ENCODE data around the gene UQCC3. TPM values are rescaled to one million over a fixed set of nuclear protein-coding genes. Genes with fewer than 3 reads are reported as not detected.
"Not testable (repeated sequence)": the region's sequence is repeated elsewhere in the genome, so short reads cannot be mapped to it uniquely, and the experiment has no call there.

UQCC3 gene
- polyA plus RNA-seq, 1 donor, result 7.5 TPM

DNA sequence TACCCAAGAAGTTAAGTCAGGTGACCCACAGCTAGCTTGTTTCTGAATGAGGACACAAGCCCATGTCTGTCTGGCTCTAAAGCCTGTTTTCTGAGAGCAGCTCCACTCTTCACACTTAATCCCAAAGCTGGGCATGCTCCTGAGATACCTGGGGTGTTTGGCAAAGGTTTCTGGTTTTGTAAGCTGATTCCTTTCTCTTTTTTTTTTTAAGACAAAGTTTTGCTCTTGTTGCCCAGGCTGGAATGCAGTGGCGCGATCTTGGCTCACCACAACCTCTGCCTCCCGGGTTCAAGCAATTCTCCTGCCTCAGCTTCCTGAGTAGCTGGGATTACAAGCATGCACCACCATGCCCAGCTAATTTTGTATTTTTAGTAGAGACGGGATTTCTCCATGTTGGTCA lies 22.2 kb downstream of the UQCC3 start:
- DNase-seq, result not testable (repeated sequence)

GRCh38 chr11:62694455-62695167 lies 23.1 kb downstream of the UQCC3 start:
- no peak for DNase-seq

GRCh38 chr11:62702246-62702645 lies 30.8 kb downstream of the UQCC3 start:
- DNase-seq, result no peak

DNA sequence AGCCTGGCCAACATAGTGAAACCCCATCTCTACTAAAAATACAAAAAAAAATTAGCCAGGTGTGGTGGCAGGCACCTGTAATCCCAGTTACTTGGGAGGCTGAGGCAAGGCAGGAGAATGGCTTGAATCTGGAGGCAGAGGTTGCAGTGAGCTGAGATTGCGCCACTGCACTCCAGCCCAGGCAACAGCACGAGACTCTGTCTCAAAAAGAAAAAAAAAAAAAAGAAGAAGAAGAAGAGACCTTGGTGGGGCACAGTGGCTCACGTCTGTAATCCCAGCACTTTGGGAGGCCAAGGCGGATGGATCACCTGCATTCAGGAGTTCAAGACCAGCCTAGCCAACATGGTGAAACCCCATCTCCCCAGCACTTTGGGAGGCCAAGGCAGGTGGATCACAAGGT lies 32.4 kb downstream of the UQCC3 start:
- not testable (repeated sequence) for DNase-seq

- no peak for DNase-seq
These were observed 33.9 kb downstream of the UQCC3 start for GRCh38 chr11:62705413-62705812.

DNA sequence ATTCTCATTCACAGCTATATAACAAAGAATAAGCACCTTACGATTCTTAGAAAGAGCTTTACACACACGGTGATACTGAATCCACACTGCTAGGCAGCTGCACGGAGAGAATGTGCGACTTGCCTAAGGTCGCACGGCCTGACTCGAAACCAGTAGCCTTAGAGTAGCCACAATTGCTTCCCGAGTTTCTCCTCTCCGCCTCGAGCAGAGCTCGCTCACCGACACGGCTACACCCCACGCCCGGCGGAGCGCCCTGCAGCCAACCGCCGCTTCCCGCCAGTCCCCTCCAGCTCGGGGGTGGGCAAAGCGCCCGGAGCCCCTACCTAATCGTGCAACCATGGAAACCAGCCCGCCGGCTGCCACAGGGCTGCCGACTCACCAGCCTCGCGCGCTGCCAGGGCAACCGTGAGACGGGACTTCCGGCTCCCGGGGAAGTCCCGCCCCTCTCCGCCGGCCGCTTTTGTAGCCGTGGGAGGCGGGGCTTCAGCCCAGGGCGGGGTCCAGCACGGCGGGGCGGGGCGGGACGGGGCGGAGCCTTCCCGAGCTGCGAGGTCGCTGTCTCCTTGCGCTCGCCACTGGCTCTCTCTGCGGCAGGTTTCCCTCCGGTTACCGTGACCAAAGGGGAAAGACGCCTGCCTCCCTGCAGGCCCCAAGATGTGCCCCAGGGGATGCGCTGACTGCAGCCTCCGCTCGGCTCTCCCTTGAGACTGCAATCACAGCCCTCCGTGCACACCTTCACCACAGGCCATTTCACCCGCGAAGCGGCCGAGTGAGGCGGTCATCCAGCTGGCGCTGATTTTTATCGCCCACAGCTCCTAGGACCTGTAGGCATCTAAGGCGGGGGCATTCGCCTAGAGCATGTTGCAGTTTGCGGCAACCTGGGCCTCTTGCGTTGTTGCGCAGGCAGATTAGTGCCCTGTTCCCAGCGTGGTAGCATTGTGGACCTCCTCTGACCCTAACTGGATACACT lies 34.7 kb downstream of the UQCC3 start:
- DNase-seq, result peak; percentile 91

- DNase-seq, result no peak
These were observed 35.4 kb downstream of the UQCC3 start for GRCh38 chr11:62706850-62707247.

DNA sequence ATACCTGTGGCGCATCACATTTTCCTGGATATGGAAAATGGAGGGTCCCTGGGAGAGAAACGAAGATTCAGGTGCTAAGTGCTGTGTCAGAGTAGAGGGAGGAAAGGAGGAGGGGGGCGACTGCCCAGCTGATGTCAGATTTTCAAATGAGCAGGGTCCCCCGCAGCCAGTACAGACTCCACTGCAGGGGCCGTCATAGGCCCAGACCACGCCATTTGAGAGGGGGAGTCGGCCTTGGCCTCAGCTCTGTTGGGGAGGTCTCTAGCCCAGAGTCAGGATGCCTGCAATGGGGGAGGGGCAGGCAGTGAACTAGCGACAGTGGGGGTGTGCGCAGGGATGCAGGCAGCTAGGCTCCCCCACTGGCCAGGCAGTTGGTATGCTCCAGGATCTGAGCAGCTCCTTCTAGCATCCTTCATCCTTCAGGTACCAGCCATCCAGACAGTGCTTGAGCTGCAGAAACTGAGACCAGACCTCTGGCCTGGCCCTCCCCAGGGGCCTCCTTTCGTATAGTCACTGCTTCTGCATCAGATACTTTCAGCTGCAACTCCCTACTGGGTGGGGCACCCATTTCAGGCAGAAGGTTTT lies 35.9 kb downstream of the UQCC3 start, which contains the start of the genes BSCL2 and GNG3:
BSCL2 (minus strand) TSS at position 148 of the 585 bp plus-strand sequence. CDS start 229 bp downstream, outside the sequence.
GNG3 (plus strand) TSS at position 400 of the 585 bp plus-strand sequence. CDS start 620 bp downstream, outside the sequence.
- DNase-seq, result peak; percentile 88

DNA sequence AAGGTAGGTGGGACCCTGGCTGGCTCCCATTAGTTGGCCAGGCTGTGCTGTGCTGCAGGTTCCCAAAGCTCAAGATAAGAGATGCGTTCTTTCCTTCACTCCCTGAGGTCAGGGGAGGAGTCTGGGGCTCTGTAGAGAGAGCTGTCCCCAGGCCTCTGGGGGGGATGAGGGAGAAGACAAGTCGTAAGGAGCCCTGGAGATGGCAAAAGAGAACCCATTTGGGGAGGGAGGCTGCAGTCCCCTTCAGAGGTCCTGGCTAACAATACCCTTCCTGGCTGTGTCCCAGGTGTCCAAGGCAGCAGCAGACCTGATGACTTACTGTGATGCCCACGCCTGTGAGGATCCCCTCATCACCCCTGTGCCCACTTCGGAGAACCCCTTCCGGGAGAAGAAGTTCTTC lies 36.9 kb downstream of the UQCC3 start:
- DNase-seq, result no peak

DNA sequence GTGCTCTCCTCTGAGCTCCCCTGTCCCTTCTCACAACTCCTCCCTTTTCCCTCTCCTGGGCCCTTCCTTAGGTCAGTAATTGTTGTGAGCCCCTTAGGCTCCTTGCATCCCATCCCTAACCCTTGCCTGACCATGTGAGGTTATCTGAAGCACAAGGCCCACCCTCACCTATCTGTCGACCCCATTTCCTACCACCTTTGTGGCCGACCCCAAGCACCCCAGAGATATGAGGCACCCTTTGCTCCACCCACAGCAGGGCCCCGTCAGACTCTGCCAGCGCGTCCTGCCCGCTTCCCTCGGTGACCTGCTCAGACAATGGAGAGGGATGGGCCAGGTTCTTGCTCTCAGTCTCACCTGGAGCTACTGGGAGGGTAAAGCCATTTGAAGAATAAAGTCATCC lies 37.3 kb downstream of the UQCC3 start:
- DNase-seq, result no peak

GRCh38 chr11:62709247-62710000 lies 38.0 kb downstream of the UQCC3 start:
- DNase-seq, result peak; percentile 99

DNA sequence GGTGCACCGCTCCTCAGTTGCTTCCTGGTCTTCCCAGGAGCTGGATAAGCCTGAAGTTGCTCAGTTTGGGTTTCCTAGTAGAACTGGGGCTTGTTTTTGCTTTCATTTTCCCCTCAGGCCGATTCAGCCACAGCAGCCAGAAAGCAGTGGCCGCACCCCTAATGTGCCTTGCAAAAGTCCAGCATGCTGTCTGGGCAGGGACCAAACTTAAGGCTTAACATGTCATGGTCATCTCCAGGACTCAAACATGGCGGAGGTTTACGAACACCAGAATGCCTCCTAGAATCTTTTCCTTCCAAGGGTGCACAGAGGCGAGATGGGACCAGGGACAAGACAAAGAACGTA lies 38.5 kb downstream of the UQCC3 start:
- DNase-seq, result no peak

- no peak for DNase-seq
These were observed 40.9 kb downstream of the UQCC3 start for GRCh38 chr11:62712276-62712812.

DNA sequence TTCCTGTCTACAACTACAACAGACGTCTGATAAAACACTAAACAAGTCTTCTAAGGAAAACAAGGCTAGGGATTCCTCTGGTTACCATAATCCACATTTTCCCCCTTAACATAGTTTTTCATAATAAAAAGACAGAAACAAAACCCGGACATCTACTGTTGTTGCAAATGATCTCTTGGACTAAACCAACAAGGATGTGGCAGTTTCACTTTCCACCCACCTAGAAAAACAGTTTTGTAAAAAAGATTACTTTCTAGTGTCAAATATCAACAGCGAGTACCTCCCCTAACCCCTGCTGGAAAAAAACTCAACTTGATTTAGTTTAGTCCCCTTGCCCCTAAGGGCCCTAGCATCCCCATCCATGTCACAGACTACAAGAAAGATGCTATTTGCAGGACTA lies 41.4 kb downstream of the UQCC3 start:
- DNase-seq, result no peak

DNA sequence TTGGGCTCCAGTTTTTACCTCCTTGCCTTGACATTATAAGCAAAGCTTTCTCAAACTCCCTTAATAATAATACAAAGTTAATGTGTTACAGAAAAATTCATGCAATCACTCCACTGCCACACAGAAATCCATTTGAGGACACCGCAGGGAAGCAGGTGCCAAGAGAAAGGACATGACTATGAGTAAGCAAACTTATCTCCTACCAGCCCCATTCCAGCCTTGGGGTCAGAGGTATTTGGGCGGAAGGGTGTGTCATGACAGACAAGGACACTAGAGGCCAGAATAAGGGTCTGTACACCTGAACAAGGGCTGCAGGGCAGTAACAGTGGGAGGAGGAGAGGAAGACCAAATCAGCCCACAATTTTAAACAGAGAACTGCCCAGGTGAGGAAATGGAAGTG lies 41.9 kb downstream of the UQCC3 start:
- no peak for DNase-seq

DNA sequence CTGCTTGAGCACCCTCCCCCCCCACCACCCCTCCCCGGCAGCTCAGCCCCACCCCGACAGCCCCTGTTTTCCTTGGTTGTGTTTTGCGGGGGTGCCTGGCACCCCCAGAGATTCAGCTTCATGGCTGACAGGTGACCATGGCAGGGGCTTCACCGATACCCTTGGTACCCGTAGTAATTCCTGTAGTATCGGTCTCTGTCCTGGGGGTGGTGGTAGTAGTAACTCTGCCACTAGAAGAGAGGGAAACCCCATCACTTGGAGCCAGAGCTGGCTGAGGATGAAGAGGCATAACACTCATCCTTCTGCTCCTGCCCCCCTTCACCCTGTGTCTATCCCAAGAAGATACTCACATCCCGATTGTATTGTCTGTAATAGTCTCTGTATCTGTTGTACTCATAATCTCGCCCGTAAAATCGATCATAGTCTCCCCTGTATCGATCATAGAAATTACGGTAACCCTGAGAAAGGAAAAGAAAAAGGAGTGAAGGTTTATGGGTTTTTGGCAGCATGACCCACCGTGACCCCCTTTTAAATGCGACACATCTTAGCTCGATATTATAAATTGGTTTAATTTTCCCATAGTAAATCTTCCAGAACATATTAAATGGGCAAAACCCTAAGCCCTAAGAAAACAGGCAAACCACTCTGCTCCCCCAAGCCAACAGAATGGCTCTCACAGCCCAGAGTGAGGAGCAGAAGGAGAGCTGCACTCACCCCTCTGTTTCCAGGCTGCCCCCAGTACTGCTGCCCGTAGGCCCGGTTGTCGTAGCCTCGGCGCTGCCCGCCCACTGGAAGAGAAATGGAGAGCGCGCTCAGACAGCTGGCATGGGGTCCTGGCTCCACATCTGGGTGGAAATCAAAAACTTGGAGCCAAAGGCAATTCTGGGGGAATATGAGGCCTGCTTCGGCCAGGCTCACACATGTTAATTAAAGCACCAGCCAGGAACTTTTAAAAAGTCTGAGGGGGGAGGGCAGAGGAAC lies 44.0 kb downstream of the UQCC3 start:
- DNase-seq, result no peak

GRCh38 chr11:62716206-62716605 lies 44.7 kb downstream of the UQCC3 start:
- DNase-seq, result no peak

DNA sequence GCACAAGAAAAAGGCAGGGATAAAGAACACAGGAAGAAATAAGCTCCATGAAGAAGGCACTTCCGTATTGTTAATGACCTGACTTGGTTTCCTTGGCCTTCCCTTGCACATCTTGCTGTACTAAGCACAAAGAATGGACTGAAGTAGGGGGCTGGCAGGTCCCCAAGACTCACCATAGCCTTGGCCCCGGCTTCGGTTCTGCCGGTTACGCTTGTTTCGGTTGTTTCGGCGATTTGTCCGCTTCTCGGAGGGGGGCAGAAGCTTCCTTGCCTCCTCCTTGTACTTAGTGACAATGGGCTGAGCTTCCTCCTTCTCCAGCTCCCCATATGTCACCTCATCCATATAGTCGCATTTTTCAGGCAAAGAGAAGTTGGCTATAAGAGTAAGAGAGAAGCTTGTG lies 45.3 kb downstream of the UQCC3 start:
- DNase-seq, result no peak

DNA sequence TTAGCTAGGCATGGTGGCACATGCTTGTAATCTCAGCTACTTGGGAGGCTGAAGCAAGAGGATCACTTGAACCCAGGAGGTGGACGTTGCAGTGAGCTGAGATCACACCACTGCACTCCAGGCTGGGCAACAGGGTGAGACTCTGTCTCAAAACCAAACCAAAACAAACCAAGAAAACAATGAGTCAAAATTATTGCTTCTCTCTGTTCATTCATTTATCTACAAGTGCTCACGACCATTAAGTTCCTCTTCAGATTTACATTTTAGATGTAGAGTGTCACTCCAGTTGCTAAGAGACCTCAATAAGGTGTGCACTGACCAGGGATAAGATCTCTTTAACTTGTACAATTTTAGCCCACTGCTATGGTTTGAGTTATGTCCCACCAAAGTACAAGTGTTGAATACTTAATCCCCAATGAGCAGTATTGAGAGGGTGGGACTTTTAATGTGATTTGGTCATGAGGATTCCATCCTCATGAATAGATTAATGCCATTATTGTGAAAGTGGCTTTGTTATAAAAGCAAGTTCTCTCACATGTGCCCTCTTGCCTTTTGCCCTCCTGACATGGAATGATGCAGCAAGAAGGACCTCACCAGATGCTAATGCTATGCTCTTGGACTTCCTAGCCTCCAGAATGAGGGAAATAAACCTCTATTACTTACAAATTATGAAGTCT lies 48.0 kb downstream of the UQCC3 start:
- no peak for DNase-seq

GRCh38 chr11:62721994-62722393 lies 50.5 kb downstream of the UQCC3 start:
- DNase-seq, result no peak
